ENCODE results near the gene MAEA.

The MAEA gene

GRCh38 chr4:1249731-1250526 lies 39.8 kb upstream of the MAEA start:
- DNase-seq (ENCODE audit: low spot score): peak; percentile 24

- no peak for DNase-seq (ENCODE audit: low spot score)
These were observed 39.2 kb upstream of the MAEA start for GRCh38 chr4:1250527-1250812.

GRCh38 chr4:1250921-1251772 lies 38.5 kb upstream of the MAEA start:
- DNase-seq (ENCODE audit: low spot score): no peak

GRCh38 chr4:1251773-1252066 lies 38.0 kb upstream of the MAEA start:
- DNase-seq (ENCODE audit: low spot score): no peak

- DNase-seq (ENCODE audit: low spot score): no peak
These were observed 36.7 kb upstream of the MAEA start for GRCh38 chr4:1252928-1253492.

GRCh38 chr4:1253831-1254230 lies 35.9 kb upstream of the MAEA start:
- no peak for DNase-seq (ENCODE audit: low spot score)

GRCh38 chr4:1255151-1255550 lies 34.5 kb upstream of the MAEA start:
- DNase-seq (ENCODE audit: low spot score): no peak

GRCh38 chr4:1255699-1256098 lies 34.0 kb upstream of the MAEA start:
- no peak for DNase-seq (ENCODE audit: low spot score)

GRCh38 chr4:1258457-1258856 lies 31.2 kb upstream of the MAEA start:
- DNase-seq (ENCODE audit: low spot score): peak; percentile 46

- DNase-seq (ENCODE audit: low spot score): no peak
These were observed 29.7 kb upstream of the MAEA start for GRCh38 chr4:1259966-1260365.

GRCh38 chr4:1260418-1261106 lies 29.1 kb upstream of the MAEA start:
- DNase-seq (ENCODE audit: low spot score): no peak

GRCh38 chr4:1261107-1261928 lies 28.4 kb upstream of the MAEA start:
- no peak for DNase-seq (ENCODE audit: low spot score)

- DNase-seq (ENCODE audit: low spot score): no peak
These were observed 24.7 kb upstream of the MAEA start for GRCh38 chr4:1264942-1265341.

- DNase-seq (ENCODE audit: low spot score): no peak
These were observed 24.3 kb upstream of the MAEA start for GRCh38 chr4:1265351-1265750.

- no peak for DNase-seq (ENCODE audit: low spot score)
These were observed 22.6 kb upstream of the MAEA start for GRCh38 chr4:1266881-1267763.

- no peak for DNase-seq (ENCODE audit: low spot score)
These were observed 20.5 kb upstream of the MAEA start for GRCh38 chr4:1269209-1269608.

- no peak for DNase-seq (ENCODE audit: low spot score)
These were observed 18.0 kb upstream of the MAEA start for GRCh38 chr4:1271686-1272085.

- no peak for DNase-seq (ENCODE audit: low spot score)
These were observed 14.8 kb upstream of the MAEA start for GRCh38 chr4:1274871-1275270.

- DNase-seq (ENCODE audit: low spot score): no peak
These were observed 12.7 kb upstream of the MAEA start for GRCh38 chr4:1276984-1277383.

- DNase-seq (ENCODE audit: low spot score): peak; percentile 63
These were observed 11.7 kb upstream of the MAEA start for GRCh38 chr4:1277667-1278665.

Measured in RKO (cell line).